ENCODE results near the gene SOWAHD.
A peak's percentile ranks its signal among the peaks of the same experiment; 100 is the strongest.
"Not testable (repeated sequence)": the region's sequence is repeated elsewhere in the genome, so short reads cannot be mapped to it uniquely, and the experiment has no call there.

SOWAHD gene

GRCh38 chrX:119757979-119758730, at the start of gene SOWAHD:
Gene SOWAHD, plus strand, starts transcription at chrX:119758588. Its CDS starts 80 bp downstream, at chrX:119758668.
- DNase-seq, result peak; percentile 19

- DNase-seq, result no peak
Observed at GRCh38 chrX:119708936-119709335, 49.5 kb upstream of the SOWAHD start.

GRCh38 chrX:119709630-119710029, 48.8 kb upstream of the SOWAHD start:
- DNase-seq, result no peak

- DNase-seq, result no peak
Observed at GRCh38 chrX:119721487-119721886, 36.9 kb upstream of the SOWAHD start.

GRCh38 chrX:119721926-119722325, 36.5 kb upstream of the SOWAHD start:
- no peak for DNase-seq

GRCh38 chrX:119726900-119727555, 31.4 kb upstream of the SOWAHD start:
- DNase-seq, result peak; percentile 53

- no peak for DNase-seq
Observed at GRCh38 chrX:119728487-119728886, 29.9 kb upstream of the SOWAHD start.

GRCh38 chrX:119729408-119730201, 28.8 kb upstream of the SOWAHD start:
- peak; percentile 75 for DNase-seq

- DNase-seq, result no peak
Observed at GRCh38 chrX:119734897-119735339, 23.5 kb upstream of the SOWAHD start.

- DNase-seq, result no peak
Observed at GRCh38 chrX:119735467-119735866, 22.9 kb upstream of the SOWAHD start.

GRCh38 chrX:119736206-119736764, 22.1 kb upstream of the SOWAHD start:
- no peak for DNase-seq

- DNase-seq, result no peak
Observed at GRCh38 chrX:119738742-119739141, 19.6 kb upstream of the SOWAHD start.

- DNase-seq, result no peak
Observed at GRCh38 chrX:119745283-119745848, 13.0 kb upstream of the SOWAHD start.

- DNase-seq, result not testable (repeated sequence)
Observed at GRCh38 chrX:119750131-119750530, 8.3 kb upstream of the SOWAHD start.

GRCh38 chrX:119750751-119751150, 7.6 kb upstream of the SOWAHD start:
- not testable (repeated sequence) for DNase-seq

GRCh38 chrX:119753001-119753400, 5.4 kb upstream of the SOWAHD start:
- DNase-seq, result no peak

- peak; percentile 79 for DNase-seq
Observed at GRCh38 chrX:119753639-119754257, 4.6 kb upstream of the SOWAHD start.

GRCh38 chrX:119755981-119756533, 2.3 kb upstream of the SOWAHD start:
- peak; percentile 92 for DNase-seq

GRCh38 chrX:119756926-119757635, 1.3 kb upstream of the SOWAHD start:
- DNase-seq, result peak; percentile 44

GRCh38 chrX:119757646-119757978, 776 bp upstream of the SOWAHD start:
- DNase-seq, result no peak

- DNase-seq, result peak; percentile 28
Observed at GRCh38 chrX:119758731-119759247, 401 bp downstream of the SOWAHD start.

All from activated CD4-positive, alpha-beta T cell treated with anti-CD3 and anti-CD28 coated beads, Interleukin-10, Interleukin-2, amounts not matched to agents 100 ng/mL and 50 ng/mL, durations not matched to agents 16 hours and 8 hours (primary cell).